H9 (cell line): ENCODE data around the gene MRPL2. TPM values are rescaled to one million over a fixed set of nuclear protein-coding genes. Genes with fewer than 3 reads are reported as not detected.

Experiments
- DNase-seq: peaks from one replicate; pipeline ENCODE4 v3.0.0-alpha.2; 2017
- H2AFZ ChIP-seq: one replicate; pipeline ENCODE4 v1.6.1; 2013; ENCODE audit warnings: mild to moderate bottlenecking, low read length, control low read depth, moderate library complexity
- H2AK5ac ChIP-seq: 2 replicates; pipeline ENCODE4 v1.6.1; 2013; ENCODE audit warnings: low read length, control low read depth, mixed read lengths; ENCODE audit not compliant: insufficient read length
- H2BK120ac ChIP-seq: one replicate; pipeline ENCODE4 v1.6.1; 2013; ENCODE audit warnings: low read depth, mild to moderate bottlenecking, low read length, control low read depth, inconsistent platforms; ENCODE audit not compliant: poor library complexity, severe bottlenecking
- H2BK12ac ChIP-seq: 2 replicates; pipeline ENCODE4 v1.6.1; 2013; ENCODE audit warnings: low read length, control low read depth, mixed read lengths, low read depth; ENCODE audit not compliant: insufficient read length
- H2BK15ac ChIP-seq: 2 replicates; pipeline ENCODE4 v1.6.1; 2013; ENCODE audit warnings: low read depth, low read length, control low read depth
- H2BK20ac ChIP-seq: one replicate; pipeline ENCODE4 v1.6.1; 2013; ENCODE audit warnings: low read depth, mild to moderate bottlenecking, low read length, control low read depth, inconsistent platforms; ENCODE audit not compliant: poor library complexity, severe bottlenecking
- H2BK5ac ChIP-seq: 2 replicates; pipeline ENCODE4 v1.6.1; 2013; ENCODE audit warnings: low read length, control low read depth, mixed read lengths; ENCODE audit not compliant: insufficient read length
- H3K14ac ChIP-seq: 2 replicates; pipeline ENCODE4 v1.6.1; 2013; ENCODE audit warnings: low read length, control low read depth; ENCODE audit not compliant: insufficient read depth
- H3K18ac ChIP-seq: 2 replicates; pipeline ENCODE4 v1.6.1; 2013; ENCODE audit warnings: low read depth, mild to moderate bottlenecking, mixed read lengths, low read length, control low read depth; ENCODE audit not compliant: insufficient read length
- H3K23ac ChIP-seq: 2 replicates; pipeline ENCODE4 v1.6.1; 2013; ENCODE audit warnings: low read length, control low read depth, mixed read lengths, low read depth; ENCODE audit not compliant: insufficient read length
- H3K23me2 ChIP-seq: 2 replicates; pipeline ENCODE4 v1.6.1; 2013; ENCODE audit warnings: low read depth, mild to moderate bottlenecking, mixed read lengths, low read length, control low read depth; ENCODE audit not compliant: insufficient read length, poor library complexity, severe bottlenecking
- H3K27ac ChIP-seq: 2 replicates; pipeline ENCODE4 v1.5.1; 2013; ENCODE audit warnings: low read length, control low read depth, mixed read lengths, low read depth; ENCODE audit not compliant: insufficient read length
- H3K27me3 ChIP-seq: 2 replicates; pipeline ENCODE4 v1.6.1; 2013; ENCODE audit warnings: low read length, control low read depth, inconsistent platforms; ENCODE audit not compliant: insufficient read depth
- H3K4ac ChIP-seq: 2 replicates; pipeline ENCODE4 v1.6.1; 2013; ENCODE audit warnings: low read depth, mild to moderate bottlenecking, control low read depth, inconsistent platforms, low read length, moderate library complexity
- H3K4me1 ChIP-seq: 2 replicates; pipeline ENCODE4 v1.6.1; 2013; ENCODE audit warnings: low read length, control low read depth, inconsistent platforms; ENCODE audit not compliant: insufficient read depth
- H3K4me2 ChIP-seq: 2 replicates; pipeline ENCODE4 v1.6.1; 2013; ENCODE audit warnings: low read length, control low read depth, mixed read lengths; ENCODE audit not compliant: insufficient read length, insufficient read depth
- H3K56ac ChIP-seq: 2 replicates; pipeline ENCODE4 v1.6.1; 2013; ENCODE audit warnings: low read depth, mild to moderate bottlenecking, mixed read lengths, low read length, control low read depth; ENCODE audit not compliant: insufficient read length
- H3K79me1 ChIP-seq: 2 replicates; pipeline ENCODE4 v1.6.1; 2013; ENCODE audit warnings: low read depth, mild to moderate bottlenecking, moderate library complexity, low read length, control low read depth, inconsistent platforms; ENCODE audit not compliant: insufficient read depth, poor library complexity, severe bottlenecking
- H3K79me2 ChIP-seq: 2 replicates; pipeline ENCODE4 v1.6.1; 2013; ENCODE audit warnings: low read length, control low read depth, inconsistent platforms; ENCODE audit not compliant: insufficient read depth
- H3K9ac ChIP-seq: 2 replicates; pipeline ENCODE4 v1.6.1; 2013; ENCODE audit warnings: low read length, control low read depth, mixed read lengths; ENCODE audit not compliant: insufficient read length; ENCODE audit errors: extremely low read depth
- H3K9me3 ChIP-seq: one replicate; pipeline ENCODE4 v1.6.1; 2013; ENCODE audit warnings: low read depth, low read length, inconsistent platforms; ENCODE audit not compliant: control insufficient read depth
- H3T11ph ChIP-seq: one replicate; pipeline ENCODE4 v1.6.1; 2013; ENCODE audit warnings: mild to moderate bottlenecking, low read length, control low read depth, inconsistent platforms
- H4K20me1 ChIP-seq: one replicate; pipeline ENCODE4 v1.6.1; 2013; ENCODE audit not compliant: control insufficient read depth, insufficient read length, insufficient read depth
- H4K5ac ChIP-seq: 2 replicates; pipeline ENCODE4 v1.6.1; 2013; ENCODE audit warnings: low read depth, mild to moderate bottlenecking, mixed read lengths, low read length, control low read depth; ENCODE audit not compliant: insufficient read length
- H4K8ac ChIP-seq: replicated peaks from 2 replicates; pipeline ENCODE4 v1.6.1; 2013; ENCODE audit warnings: low read length, control low read depth, mixed read lengths, low read depth; ENCODE audit not compliant: insufficient read length
- H4K91ac ChIP-seq: 2 replicates; pipeline ENCODE4 v1.6.1; 2013; ENCODE audit warnings: low read depth, mild to moderate bottlenecking, moderate library complexity, mixed read lengths, low read length, control low read depth; ENCODE audit not compliant: insufficient read length
- H3K27ac Mint-ChIP-seq, 3 experiments: 2 replicates in 2 of 3; 3 replicates in 1 of 3; pipeline ENCODE4 v1.8.0; 2020 to 2021; ENCODE audit warnings: mixed read lengths in 3 of 3, mild to moderate bottlenecking in 1 of 3, moderate library complexity in 1 of 3
- H3K27me3 Mint-ChIP-seq: 2 replicates; pipeline ENCODE4 v1.8.0; 2021; ENCODE audit warnings: low read depth, mild to moderate bottlenecking, moderate library complexity, mixed read lengths
- H3K36me3 Mint-ChIP-seq, 3 experiments: 2 replicates in 2 of 3; 3 replicates in 1 of 3; pipeline ENCODE4 v1.8.0; 2020 to 2021; ENCODE audit warnings: low read depth in 3 of 3, mixed read lengths in 3 of 3; ENCODE audit not compliant: insufficient read depth in 1 of 3
- H3K4me1 Mint-ChIP-seq, 2 experiments: 2 replicates each; pipeline ENCODE4 v1.8.0; 2020; ENCODE audit warnings: mixed read lengths in 2 of 2
- H3K4me3 Mint-ChIP-seq, 2 experiments: 2 replicates in 1 of 2; 3 replicates in 1 of 2; pipeline ENCODE4 v1.8.0; 2020 to 2021; ENCODE audit warnings: mild to moderate bottlenecking in 2 of 2, mixed read lengths in 2 of 2, moderate library complexity in 1 of 2
- H3K9me3 Mint-ChIP-seq, 2 experiments: 2 replicates in 1 of 2; 3 replicates in 1 of 2; pipeline ENCODE4 v1.8.0; 2020; ENCODE audit warnings: mild to moderate bottlenecking in 2 of 2, mixed read lengths in 2 of 2, moderate library complexity in 1 of 2
- WGBS: extraction: QIAGEN DNeasy Blood & Tissue Kit; methylation state at CpG from one replicate; pipeline ENCODE4 v1.1.7; 2013; ENCODE audit warnings: missing lambda C conversion rate, low lambda C conversion rate, mixed read lengths; ENCODE audit not compliant: insufficient read length; ENCODE audit errors: extremely low coverage; 5-methylcytosine and 5-hydroxymethylcytosine counted together
- total RNA-seq: library from RNA; stranded (reverse); gene quantifications from 2 replicates; pipeline ENCODE4 v1.2.1, GENCODE V29; 2021
- TF ChIP-seq, protein P1 (sequence below): fragments of 200-600 bp; sonication (generic); conservative IDR thresholded peaks from 3 replicates; pipeline ENCODE4 v1.8.0; 2021; ENCODE audit warnings: antibody characterized with exemption, mild to moderate bottlenecking

The MRPL2 gene
- total RNA-seq, 1 experiment from 2014 or later, result 74.4 TPM

DNA sequence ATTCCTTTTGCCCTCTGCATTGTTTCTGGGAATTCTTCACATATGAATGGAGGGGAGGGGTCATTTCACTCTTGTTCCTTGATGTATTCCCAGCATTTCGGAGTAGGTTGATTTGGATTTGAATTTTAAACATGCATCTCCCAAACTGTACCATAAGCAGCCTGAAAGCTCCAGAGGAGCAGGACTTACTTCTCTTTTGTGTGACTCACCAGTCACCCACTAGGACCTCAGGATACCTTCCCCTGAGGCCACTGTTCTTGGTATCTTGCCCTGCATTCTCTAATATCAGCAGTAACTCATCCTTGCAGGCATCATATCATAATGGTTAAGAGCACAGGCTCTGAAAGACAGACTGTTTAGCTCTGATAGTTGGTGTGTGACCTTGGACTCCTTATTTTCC lies 703 bp downstream of the MRPL2 start:
- Histone ChIP-seq H3K23ac (no peak overlapping the region), H2BK12ac (no peak overlapping the region), H4K8ac (no peak overlapping the region), H3K9ac (peak overlapping the region; percentile 89), H3K14ac (no peak overlapping the region), H3K56ac (no peak overlapping the region), H4K5ac (no peak overlapping the region), H2BK5ac (no peak overlapping the region), H3K27ac (no peak overlapping the region), H3K4ac (no peak overlapping the region), H3K79me2 (peaks cover 10% of the 10 kb centered on the region; the same call in 1 of the 2 replicates), H4K91ac (no peak overlapping the region), H3T11ph (no peak overlapping the region), H3K4me1 (0 out of 2 replicates have a peak, but pooled peaks cover 4% of the 10 kb centered on the region), H3K79me1 (peaks cover 3% of the 10 kb centered on the region), H3K9me3 (no peaks in the 10 kb centered on the region), H2AFZ (no peak overlapping the region), H3K27me3 (no peaks in the 10 kb centered on the region), H3K4me2 (peak overlapping the region; percentile 83), H2BK120ac (no peak overlapping the region), H3K23me2 (no peaks in the 10 kb centered on the region), H2AK5ac (no peak overlapping the region), H3K18ac (no peak overlapping the region), H2BK15ac (no peak overlapping the region), H2BK20ac (no peak overlapping the region), H4K20me1 (no peaks in the 10 kb centered on the region)
- peak overlapping the region; percentile 93 to 96 for H3K4me3 Mint-ChIP-seq
- DNase-seq, result no peak
- peaks cover 15 to 39% (median 25%) of the 10 kb centered on the region in 3 experiments for H3K36me3 Mint-ChIP-seq
- no peaks in the 10 kb centered on the region for H3K27me3 Mint-ChIP-seq
- H3K4me1 Mint-ChIP-seq, result peaks cover 24 to 29% of the 10 kb centered on the region in 2 experiments
- no CpG with 5 or more reads among the region's 1 CpG for WGBS
- TF ChIP-seq, protein P1, sequence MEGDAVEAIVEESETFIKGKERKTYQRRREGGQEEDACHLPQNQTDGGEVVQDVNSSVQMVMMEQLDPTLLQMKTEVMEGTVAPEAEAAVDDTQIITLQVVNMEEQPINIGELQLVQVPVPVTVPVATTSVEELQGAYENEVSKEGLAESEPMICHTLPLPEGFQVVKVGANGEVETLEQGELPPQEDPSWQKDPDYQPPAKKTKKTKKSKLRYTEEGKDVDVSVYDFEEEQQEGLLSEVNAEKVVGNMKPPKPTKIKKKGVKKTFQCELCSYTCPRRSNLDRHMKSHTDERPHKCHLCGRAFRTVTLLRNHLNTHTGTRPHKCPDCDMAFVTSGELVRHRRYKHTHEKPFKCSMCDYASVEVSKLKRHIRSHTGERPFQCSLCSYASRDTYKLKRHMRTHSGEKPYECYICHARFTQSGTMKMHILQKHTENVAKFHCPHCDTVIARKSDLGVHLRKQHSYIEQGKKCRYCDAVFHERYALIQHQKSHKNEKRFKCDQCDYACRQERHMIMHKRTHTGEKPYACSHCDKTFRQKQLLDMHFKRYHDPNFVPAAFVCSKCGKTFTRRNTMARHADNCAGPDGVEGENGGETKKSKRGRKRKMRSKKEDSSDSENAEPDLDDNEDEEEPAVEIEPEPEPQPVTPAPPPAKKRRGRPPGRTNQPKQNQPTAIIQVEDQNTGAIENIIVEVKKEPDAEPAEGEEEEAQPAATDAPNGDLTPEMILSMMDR, result no peak
- H3K27ac Mint-ChIP-seq, result peak overlapping the region in 2 of 3 experiments; percentile 98 to 100; a peak in 3 of 7 replicates
- H3K9me3 Mint-ChIP-seq, result peaks cover 0 to 3% of the 10 kb centered on the region in 2 experiments; a peak in 1 of 5 replicates
